Measurements from ENCODE around the gene ZNF184.

- no peak for TF ChIP-seq POLR2A (IDR thresholded peaks at IDR 0.05; ENCODE audit: low read depth, low read length)
- TF ChIP-seq POLR2AphosphoS5 (IDR thresholded peaks at IDR 0.05; ENCODE audit: low read depth, low read length) = no peak
- no peak for TF ChIP-seq TAF1 (IDR thresholded peaks at IDR 0.05; ENCODE audit: borderline replicate concordance, low read depth, low read length)
Measured at GRCh38 chr6:27428966-27429365, 43.9 kb downstream of the ZNF184 start.

Measured in GM12892 (cell line).